Measurements from ENCODE around the gene SSBP3.

DNA sequence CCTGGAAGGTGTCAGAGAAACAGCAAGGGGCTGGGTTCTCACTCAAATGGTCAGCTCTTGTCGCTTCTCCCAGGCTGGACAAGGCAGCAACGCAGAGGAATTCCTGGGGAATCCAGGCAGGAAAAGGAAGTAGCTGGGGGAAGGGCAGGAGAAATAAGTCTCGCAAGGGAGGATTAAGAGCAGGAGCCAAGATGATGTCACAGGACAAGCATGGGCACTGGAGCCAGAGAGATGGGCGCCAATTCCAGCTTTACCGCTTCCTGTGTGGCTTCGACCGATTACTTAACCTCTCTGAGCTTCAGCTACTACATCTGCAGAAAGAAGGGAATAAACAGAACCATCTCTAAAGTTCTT is 70.5 kb downstream of the SSBP3 start:
- TF ChIP-seq, protein P1, sequence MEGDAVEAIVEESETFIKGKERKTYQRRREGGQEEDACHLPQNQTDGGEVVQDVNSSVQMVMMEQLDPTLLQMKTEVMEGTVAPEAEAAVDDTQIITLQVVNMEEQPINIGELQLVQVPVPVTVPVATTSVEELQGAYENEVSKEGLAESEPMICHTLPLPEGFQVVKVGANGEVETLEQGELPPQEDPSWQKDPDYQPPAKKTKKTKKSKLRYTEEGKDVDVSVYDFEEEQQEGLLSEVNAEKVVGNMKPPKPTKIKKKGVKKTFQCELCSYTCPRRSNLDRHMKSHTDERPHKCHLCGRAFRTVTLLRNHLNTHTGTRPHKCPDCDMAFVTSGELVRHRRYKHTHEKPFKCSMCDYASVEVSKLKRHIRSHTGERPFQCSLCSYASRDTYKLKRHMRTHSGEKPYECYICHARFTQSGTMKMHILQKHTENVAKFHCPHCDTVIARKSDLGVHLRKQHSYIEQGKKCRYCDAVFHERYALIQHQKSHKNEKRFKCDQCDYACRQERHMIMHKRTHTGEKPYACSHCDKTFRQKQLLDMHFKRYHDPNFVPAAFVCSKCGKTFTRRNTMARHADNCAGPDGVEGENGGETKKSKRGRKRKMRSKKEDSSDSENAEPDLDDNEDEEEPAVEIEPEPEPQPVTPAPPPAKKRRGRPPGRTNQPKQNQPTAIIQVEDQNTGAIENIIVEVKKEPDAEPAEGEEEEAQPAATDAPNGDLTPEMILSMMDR (conservative IDR thresholded peaks at IDR 0.05), result no peak
- no peak for TF ChIP-seq EZH2 (IDR thresholded peaks at IDR 0.05; ENCODE audit: low read depth)
